ENCODE measurements around the gene BBOF1.
A peak's percentile ranks its signal among the peaks of the same experiment; 100 is the strongest.
"Not testable (repeated sequence)": the region's sequence is repeated elsewhere in the genome, so short reads cannot be mapped to it uniquely, and the experiment has no call there.

The BBOF1 gene

GRCh38 chr14:74111395-74112216, 92.5 kb downstream of the BBOF1 start:
- TF ChIP-seq, protein P1, sequence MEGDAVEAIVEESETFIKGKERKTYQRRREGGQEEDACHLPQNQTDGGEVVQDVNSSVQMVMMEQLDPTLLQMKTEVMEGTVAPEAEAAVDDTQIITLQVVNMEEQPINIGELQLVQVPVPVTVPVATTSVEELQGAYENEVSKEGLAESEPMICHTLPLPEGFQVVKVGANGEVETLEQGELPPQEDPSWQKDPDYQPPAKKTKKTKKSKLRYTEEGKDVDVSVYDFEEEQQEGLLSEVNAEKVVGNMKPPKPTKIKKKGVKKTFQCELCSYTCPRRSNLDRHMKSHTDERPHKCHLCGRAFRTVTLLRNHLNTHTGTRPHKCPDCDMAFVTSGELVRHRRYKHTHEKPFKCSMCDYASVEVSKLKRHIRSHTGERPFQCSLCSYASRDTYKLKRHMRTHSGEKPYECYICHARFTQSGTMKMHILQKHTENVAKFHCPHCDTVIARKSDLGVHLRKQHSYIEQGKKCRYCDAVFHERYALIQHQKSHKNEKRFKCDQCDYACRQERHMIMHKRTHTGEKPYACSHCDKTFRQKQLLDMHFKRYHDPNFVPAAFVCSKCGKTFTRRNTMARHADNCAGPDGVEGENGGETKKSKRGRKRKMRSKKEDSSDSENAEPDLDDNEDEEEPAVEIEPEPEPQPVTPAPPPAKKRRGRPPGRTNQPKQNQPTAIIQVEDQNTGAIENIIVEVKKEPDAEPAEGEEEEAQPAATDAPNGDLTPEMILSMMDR (IDR thresholded peaks at IDR 0.05; ENCODE audit: control extremely low read depth, extremely low read depth, low read depth, missing control alignments) = peak; percentile 60
- POLR2A ChIA-PET = not testable (repeated sequence)
- peak; percentile 62 for DNase-seq (ENCODE audit: extremely low spot score)
- CTCF ChIA-PET = interaction anchor here (0.6 to 3.0 kb wide), 22 partner anchors 10 to 449 kb away, joined by 3 to 21 read pairs (median 4); no protein-coding TSS in a partner anchor

Measured in GM10248 (cell line).